ENCODE data around the gene SND1.

The SND1 gene

GRCh38 chr7:127871226-127871625 lies 219.2 kb downstream of the SND1 start:
- Histone ChIP-seq H3K27ac (ENCODE audit: insufficient read depth, low read length, poor library complexity, severe bottlenecking) (no peak overlapping the region), H3K9me3 (ENCODE audit: control insufficient read depth, low read length) (no peaks in the 10 kb centered on the region), H3K27me3 (replicated peaks; ENCODE audit: control insufficient read depth, insufficient read depth, low read length, poor library complexity, severe bottlenecking) (no peaks in the 10 kb centered on the region), H3K4me3 (ENCODE audit: insufficient read depth, low read depth, low read length, poor library complexity, severe bottlenecking) (no peak overlapping the region), H3K36me3 (ENCODE audit: control insufficient read depth, insufficient read depth, low read length) (no peaks in the 10 kb centered on the region), H3K4me1 (ENCODE audit: control insufficient read depth, insufficient read depth, low read length, poor library complexity, severe bottlenecking) (no peaks in the 10 kb centered on the region)
- no peak for DNase-seq

GRCh38 chr7:127872122-127872521 lies 220.1 kb downstream of the SND1 start:
- Histone ChIP-seq H3K4me1 (ENCODE audit: control insufficient read depth, insufficient read depth, low read length, poor library complexity, severe bottlenecking) (no peaks in the 10 kb centered on the region), H3K27ac (ENCODE audit: insufficient read depth, low read length, poor library complexity, severe bottlenecking) (no peak overlapping the region), H3K9me3 (ENCODE audit: control insufficient read depth, low read length) (no peaks in the 10 kb centered on the region), H3K36me3 (ENCODE audit: control insufficient read depth, insufficient read depth, low read length) (no peaks in the 10 kb centered on the region), H3K27me3 (replicated peaks; ENCODE audit: control insufficient read depth, insufficient read depth, low read length, poor library complexity, severe bottlenecking) (no peaks in the 10 kb centered on the region), H3K4me3 (ENCODE audit: insufficient read depth, low read depth, low read length, poor library complexity, severe bottlenecking) (no peak overlapping the region)
- no peak for DNase-seq

- Histone ChIP-seq H3K4me3 (ENCODE audit: insufficient read depth, low read depth, low read length, poor library complexity, severe bottlenecking) (no peak overlapping the region), H3K36me3 (ENCODE audit: control insufficient read depth, insufficient read depth, low read length) (no peaks in the 10 kb centered on the region), H3K4me1 (ENCODE audit: control insufficient read depth, insufficient read depth, low read length, poor library complexity, severe bottlenecking) (no peaks in the 10 kb centered on the region), H3K27ac (ENCODE audit: insufficient read depth, low read length, poor library complexity, severe bottlenecking) (no peak overlapping the region), H3K27me3 (replicated peaks; ENCODE audit: control insufficient read depth, insufficient read depth, low read length, poor library complexity, severe bottlenecking) (no peaks in the 10 kb centered on the region), H3K9me3 (ENCODE audit: control insufficient read depth, low read length) (no peaks in the 10 kb centered on the region)
- DNase-seq, result no peak
Observed at GRCh38 chr7:127873151-127873550, 221.2 kb downstream of the SND1 start.

GRCh38 chr7:127873715-127874636 lies 222.0 kb downstream of the SND1 start:
- H3K27me3 ChIP-seq (replicated peaks; ENCODE audit: control insufficient read depth, insufficient read depth, low read length, poor library complexity, severe bottlenecking), result no peaks in the 10 kb centered on the region
- no peaks in the 10 kb centered on the region for H3K4me1 ChIP-seq (ENCODE audit: control insufficient read depth, insufficient read depth, low read length, poor library complexity, severe bottlenecking)
- H3K36me3 ChIP-seq (ENCODE audit: control insufficient read depth, insufficient read depth, low read length), result no peaks in the 10 kb centered on the region
- H3K27ac ChIP-seq (ENCODE audit: insufficient read depth, low read length, poor library complexity, severe bottlenecking), result no peak overlapping the region
- no peak overlapping the region for H3K4me3 ChIP-seq (ENCODE audit: insufficient read depth, low read depth, low read length, poor library complexity, severe bottlenecking)
- DNase-seq, result no peak
- H3K9me3 ChIP-seq (ENCODE audit: control insufficient read depth, low read length), result no peaks in the 10 kb centered on the region

- no peak overlapping the region for H3K4me3 ChIP-seq (ENCODE audit: insufficient read depth, low read depth, low read length, poor library complexity, severe bottlenecking)
- no peaks in the 10 kb centered on the region for H3K27me3 ChIP-seq (replicated peaks; ENCODE audit: control insufficient read depth, insufficient read depth, low read length, poor library complexity, severe bottlenecking)
- H3K4me1 ChIP-seq (ENCODE audit: control insufficient read depth, insufficient read depth, low read length, poor library complexity, severe bottlenecking), result peaks cover 3% of the 10 kb centered on the region
- no peaks in the 10 kb centered on the region for H3K9me3 ChIP-seq (ENCODE audit: control insufficient read depth, low read length)
- no peak overlapping the region for H3K27ac ChIP-seq (ENCODE audit: insufficient read depth, low read length, poor library complexity, severe bottlenecking)
- H3K36me3 ChIP-seq (ENCODE audit: control insufficient read depth, insufficient read depth, low read length), result no peaks in the 10 kb centered on the region
- no peak for DNase-seq
Observed at GRCh38 chr7:127874951-127875608, 223.1 kb downstream of the SND1 start.

- Histone ChIP-seq H3K27ac (ENCODE audit: insufficient read depth, low read length, poor library complexity, severe bottlenecking) (no peak overlapping the region), H3K36me3 (ENCODE audit: control insufficient read depth, insufficient read depth, low read length) (no peaks in the 10 kb centered on the region), H3K4me1 (ENCODE audit: control insufficient read depth, insufficient read depth, low read length, poor library complexity, severe bottlenecking) (peaks cover 3% of the 10 kb centered on the region), H3K9me3 (ENCODE audit: control insufficient read depth, low read length) (no peaks in the 10 kb centered on the region), H3K4me3 (ENCODE audit: insufficient read depth, low read depth, low read length, poor library complexity, severe bottlenecking) (no peak overlapping the region), H3K27me3 (replicated peaks; ENCODE audit: control insufficient read depth, insufficient read depth, low read length, poor library complexity, severe bottlenecking) (no peaks in the 10 kb centered on the region)
- DNase-seq, result no peak
Observed at GRCh38 chr7:127876393-127876792, 224.4 kb downstream of the SND1 start.

- no peak for DNase-seq
- no peak overlapping the region for H3K27ac ChIP-seq (ENCODE audit: insufficient read depth, low read length, poor library complexity, severe bottlenecking)
- no peaks in the 10 kb centered on the region for H3K36me3 ChIP-seq (ENCODE audit: control insufficient read depth, insufficient read depth, low read length)
- no peaks in the 10 kb centered on the region for H3K9me3 ChIP-seq (ENCODE audit: control insufficient read depth, low read length)
- no peak overlapping the region for H3K4me3 ChIP-seq (ENCODE audit: insufficient read depth, low read depth, low read length, poor library complexity, severe bottlenecking)
- no peaks in the 10 kb centered on the region for H3K27me3 ChIP-seq (replicated peaks; ENCODE audit: control insufficient read depth, insufficient read depth, low read length, poor library complexity, severe bottlenecking)
- peaks cover 3% of the 10 kb centered on the region for H3K4me1 ChIP-seq (ENCODE audit: control insufficient read depth, insufficient read depth, low read length, poor library complexity, severe bottlenecking)
Observed at GRCh38 chr7:127877951-127878350, 226.0 kb downstream of the SND1 start.

- no peak overlapping the region for H3K4me3 ChIP-seq (ENCODE audit: insufficient read depth, low read depth, low read length, poor library complexity, severe bottlenecking)
- H3K9me3 ChIP-seq (ENCODE audit: control insufficient read depth, low read length), result no peaks in the 10 kb centered on the region
- H3K27me3 ChIP-seq (replicated peaks; ENCODE audit: control insufficient read depth, insufficient read depth, low read length, poor library complexity, severe bottlenecking), result no peaks in the 10 kb centered on the region
- H3K27ac ChIP-seq (ENCODE audit: insufficient read depth, low read length, poor library complexity, severe bottlenecking), result no peak overlapping the region
- peaks cover 3% of the 10 kb centered on the region for H3K4me1 ChIP-seq (ENCODE audit: control insufficient read depth, insufficient read depth, low read length, poor library complexity, severe bottlenecking)
- H3K36me3 ChIP-seq (ENCODE audit: control insufficient read depth, insufficient read depth, low read length), result no peaks in the 10 kb centered on the region
- DNase-seq, result no peak
Observed at GRCh38 chr7:127878791-127879190, 226.8 kb downstream of the SND1 start.

- Histone ChIP-seq H3K27ac (ENCODE audit: insufficient read depth, low read length, poor library complexity, severe bottlenecking) (no peak overlapping the region), H3K4me1 (ENCODE audit: control insufficient read depth, insufficient read depth, low read length, poor library complexity, severe bottlenecking) (peaks cover 3% of the 10 kb centered on the region), H3K4me3 (ENCODE audit: insufficient read depth, low read depth, low read length, poor library complexity, severe bottlenecking) (no peak overlapping the region), H3K27me3 (replicated peaks; ENCODE audit: control insufficient read depth, insufficient read depth, low read length, poor library complexity, severe bottlenecking) (no peaks in the 10 kb centered on the region), H3K36me3 (ENCODE audit: control insufficient read depth, insufficient read depth, low read length) (no peaks in the 10 kb centered on the region), H3K9me3 (ENCODE audit: control insufficient read depth, low read length) (no peaks in the 10 kb centered on the region)
- DNase-seq, result no peak
Observed at GRCh38 chr7:127879436-127879835, 227.4 kb downstream of the SND1 start.

GRCh38 chr7:127879942-127880341 lies 227.9 kb downstream of the SND1 start:
- Histone ChIP-seq H3K4me1 (ENCODE audit: control insufficient read depth, insufficient read depth, low read length, poor library complexity, severe bottlenecking) (peaks cover 3% of the 10 kb centered on the region), H3K4me3 (ENCODE audit: insufficient read depth, low read depth, low read length, poor library complexity, severe bottlenecking) (no peak overlapping the region), H3K27me3 (replicated peaks; ENCODE audit: control insufficient read depth, insufficient read depth, low read length, poor library complexity, severe bottlenecking) (no peaks in the 10 kb centered on the region), H3K27ac (ENCODE audit: insufficient read depth, low read length, poor library complexity, severe bottlenecking) (no peak overlapping the region), H3K9me3 (ENCODE audit: control insufficient read depth, low read length) (no peaks in the 10 kb centered on the region), H3K36me3 (ENCODE audit: control insufficient read depth, insufficient read depth, low read length) (no peaks in the 10 kb centered on the region)
- no peak for DNase-seq
